ENCODE data around the gene GK2. TPM values are rescaled to one million over a fixed set of nuclear protein-coding genes. Genes with fewer than 3 reads are reported as not detected.

The GK2 gene
- polyA plus RNA-seq, 1 donor: not detected

DNA sequence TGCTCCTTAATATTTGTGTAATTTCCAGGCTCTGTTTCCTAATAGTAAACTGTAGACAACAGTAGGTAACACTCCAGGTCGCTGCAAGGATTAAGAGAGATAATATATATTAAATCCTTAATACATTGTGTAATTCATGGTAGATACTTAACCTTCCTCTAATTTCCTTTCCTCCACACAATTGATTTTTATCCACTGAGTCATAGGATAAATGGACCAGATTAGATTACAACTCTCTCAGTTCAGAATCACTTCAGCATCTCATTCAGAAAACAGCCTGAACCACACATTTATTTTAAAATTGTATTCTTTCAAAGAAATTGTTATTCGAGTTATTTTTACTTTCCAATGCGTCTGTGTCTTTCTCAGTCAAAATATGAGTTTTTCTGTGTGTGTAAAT, 17.1 kb downstream of the GK2 start:
- 100% methylated on average over 2 of the region's 3 CpGs for WGBS (ENCODE audit: insufficient coverage, low lambda C conversion rate)
- H3K27me3 ChIP-seq (ENCODE audit: control insufficient read depth, insufficient read depth, low read length): no peaks in the 10 kb centered on the region
- H3K27ac ChIP-seq (ENCODE audit: low read length): no peak overlapping the region
- no peaks in the 10 kb centered on the region for H3K4me1 ChIP-seq (ENCODE audit: control insufficient read depth, insufficient read depth, low read length)
- no peak for DNase-seq
- no peaks in the 10 kb centered on the region for H3K36me3 ChIP-seq (ENCODE audit: control insufficient read depth, insufficient read depth, low read length)
- H3K9me3 ChIP-seq (ENCODE audit: control insufficient read depth, low read depth, low read length): no peaks in the 10 kb centered on the region
- no peak overlapping the region for H3K4me3 ChIP-seq (ENCODE audit: low read length)

DNA sequence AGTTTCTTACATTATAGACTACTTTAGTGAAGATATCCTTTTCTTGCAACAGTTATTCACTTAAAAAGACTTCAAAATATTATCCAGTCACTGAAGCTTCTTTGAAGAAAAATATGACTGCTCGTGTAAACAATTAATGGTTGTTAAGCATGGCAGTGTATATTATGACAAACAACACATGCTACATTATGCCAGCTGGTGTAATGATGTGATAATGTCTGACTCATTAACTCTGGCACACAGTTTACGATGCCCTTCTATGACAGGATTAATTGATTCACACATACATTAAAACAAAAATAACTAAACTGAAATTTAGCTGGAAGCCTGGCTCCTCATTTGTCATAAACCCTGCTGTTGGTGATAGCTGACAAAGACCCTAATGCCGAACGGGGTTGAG, 22.4 kb downstream of the GK2 start:
- no peaks in the 10 kb centered on the region for H3K36me3 ChIP-seq (ENCODE audit: control insufficient read depth, insufficient read depth, low read length)
- no peaks in the 10 kb centered on the region for H3K27me3 ChIP-seq (ENCODE audit: control insufficient read depth, insufficient read depth, low read length)
- DNase-seq: no peak
- WGBS (ENCODE audit: insufficient coverage, low lambda C conversion rate): no CpG with 5 or more reads among the region's 4 CpGs
- no peak overlapping the region for H3K4me3 ChIP-seq (ENCODE audit: low read length)
- no peaks in the 10 kb centered on the region for H3K4me1 ChIP-seq (ENCODE audit: control insufficient read depth, insufficient read depth, low read length)
- H3K9me3 ChIP-seq (ENCODE audit: control insufficient read depth, low read depth, low read length): no peaks in the 10 kb centered on the region
- H3K27ac ChIP-seq (ENCODE audit: low read length): no peak overlapping the region

DNA sequence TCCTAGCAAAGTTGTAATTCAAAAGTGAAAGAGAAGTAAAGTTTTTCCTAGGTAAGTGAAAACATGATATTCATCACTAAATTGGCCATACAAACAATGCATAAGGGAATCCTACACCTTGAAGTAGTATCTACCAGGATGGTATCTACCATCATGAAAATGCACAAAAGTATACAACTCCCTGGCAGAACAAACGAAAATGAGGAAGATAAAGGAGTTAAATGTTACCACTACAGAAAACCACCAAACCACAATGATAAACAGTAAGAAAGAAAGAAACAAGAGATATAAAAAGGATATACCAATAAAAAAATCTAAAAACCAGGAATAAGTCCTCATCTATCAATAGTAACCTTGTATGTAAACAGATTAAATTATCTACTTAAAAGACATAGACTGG, 26.9 kb downstream of the GK2 start:
- DNase-seq: no peak
- Histone ChIP-seq H3K4me1 (ENCODE audit: control insufficient read depth, insufficient read depth, low read length) (no peaks in the 10 kb centered on the region), H3K4me3 (ENCODE audit: low read length) (no peak overlapping the region), H3K27me3 (ENCODE audit: control insufficient read depth, insufficient read depth, low read length) (no peaks in the 10 kb centered on the region), H3K9me3 (ENCODE audit: control insufficient read depth, low read depth, low read length) (no peaks in the 10 kb centered on the region), H3K36me3 (ENCODE audit: control insufficient read depth, insufficient read depth, low read length) (no peaks in the 10 kb centered on the region), H3K27ac (ENCODE audit: low read length) (no peak overlapping the region)
- WGBS (ENCODE audit: insufficient coverage, low lambda C conversion rate): no CpG with 5 or more reads among the region's 1 CpG

DNA sequence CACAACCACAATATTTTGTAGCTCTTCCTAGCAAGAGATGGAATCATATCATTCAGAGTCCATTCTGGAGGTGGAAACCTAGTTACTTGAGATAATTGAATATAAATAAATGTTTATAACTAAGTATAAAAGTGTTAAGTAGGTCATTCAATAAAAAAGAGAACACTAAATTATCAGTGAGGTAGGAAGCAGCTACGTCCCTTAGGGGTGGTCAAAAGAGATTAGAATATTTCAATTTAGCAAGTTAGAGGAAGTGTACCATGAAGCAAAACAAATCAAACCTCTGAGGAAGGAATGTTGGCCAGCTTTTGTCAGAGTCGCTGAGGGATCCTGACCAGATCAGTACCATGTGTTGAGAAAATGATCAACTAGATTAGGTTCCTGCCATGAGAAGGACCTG, 38.0 kb downstream of the GK2 start:
- H3K27me3 ChIP-seq (ENCODE audit: control insufficient read depth, insufficient read depth, low read length): no peaks in the 10 kb centered on the region
- H3K4me1 ChIP-seq (ENCODE audit: control insufficient read depth, insufficient read depth, low read length): no peaks in the 10 kb centered on the region
- WGBS (ENCODE audit: insufficient coverage, low lambda C conversion rate): 86% methylated on average over 1 of the region's 2 CpGs
- no peaks in the 10 kb centered on the region for H3K36me3 ChIP-seq (ENCODE audit: control insufficient read depth, insufficient read depth, low read length)
- H3K27ac ChIP-seq (ENCODE audit: low read length): no peak overlapping the region
- no peaks in the 10 kb centered on the region for H3K9me3 ChIP-seq (ENCODE audit: control insufficient read depth, low read depth, low read length)
- DNase-seq: no peak
- no peak overlapping the region for H3K4me3 ChIP-seq (ENCODE audit: low read length)

DNA sequence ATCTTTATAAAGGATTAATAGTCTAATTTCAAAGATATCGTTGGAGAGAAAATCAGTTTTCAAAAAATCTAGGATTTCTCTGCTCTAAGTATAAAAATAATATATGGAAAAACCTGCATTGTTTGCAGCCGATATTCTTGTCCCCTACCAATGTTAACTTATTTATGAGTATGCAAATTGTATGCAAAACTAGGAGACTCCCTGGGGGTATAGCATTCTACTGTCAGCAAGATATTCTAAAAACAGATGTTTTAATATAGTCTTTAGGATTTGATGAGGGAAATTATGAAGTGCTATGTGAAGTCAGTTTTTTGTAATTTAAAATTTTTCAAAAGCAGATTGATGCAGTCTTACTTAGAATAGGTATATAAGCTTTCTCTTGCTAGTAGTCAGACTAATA, 40.9 kb downstream of the GK2 start:
- H3K27ac ChIP-seq (ENCODE audit: low read length): no peak overlapping the region
- H3K9me3 ChIP-seq (ENCODE audit: control insufficient read depth, low read depth, low read length): no peaks in the 10 kb centered on the region
- H3K27me3 ChIP-seq (ENCODE audit: control insufficient read depth, insufficient read depth, low read length): no peaks in the 10 kb centered on the region
- WGBS (ENCODE audit: insufficient coverage, low lambda C conversion rate): 100% methylated on average over 2 of the region's 2 CpGs
- no peaks in the 10 kb centered on the region for H3K4me1 ChIP-seq (ENCODE audit: control insufficient read depth, insufficient read depth, low read length)
- H3K36me3 ChIP-seq (ENCODE audit: control insufficient read depth, insufficient read depth, low read length): no peaks in the 10 kb centered on the region
- no peak for DNase-seq
- H3K4me3 ChIP-seq (ENCODE audit: low read length): no peak overlapping the region

DNA sequence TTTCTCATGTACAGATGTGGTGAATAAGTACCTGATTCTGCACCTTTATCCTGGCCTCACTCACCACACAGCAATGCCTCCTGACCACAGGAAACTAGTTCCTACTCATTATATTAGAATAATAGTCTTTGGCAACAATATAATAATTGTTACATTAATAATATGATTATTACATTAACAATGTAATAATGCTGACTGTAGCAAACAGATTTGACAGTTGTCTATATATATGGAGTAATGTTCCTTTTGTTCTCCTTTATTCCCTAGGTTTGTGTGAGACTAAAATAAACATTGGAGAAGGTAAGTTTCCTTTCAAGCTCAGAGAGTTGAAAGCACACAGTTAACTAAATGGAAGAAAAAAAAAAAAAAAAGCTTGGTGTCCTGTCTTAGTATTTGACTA, 41.6 kb downstream of the GK2 start:
- no peak for DNase-seq
- Histone ChIP-seq H3K4me3 (ENCODE audit: low read length) (no peak overlapping the region), H3K27ac (ENCODE audit: low read length) (no peak overlapping the region), H3K4me1 (ENCODE audit: control insufficient read depth, insufficient read depth, low read length) (no peaks in the 10 kb centered on the region), H3K36me3 (ENCODE audit: control insufficient read depth, insufficient read depth, low read length) (no peaks in the 10 kb centered on the region), H3K9me3 (ENCODE audit: control insufficient read depth, low read depth, low read length) (no peaks in the 10 kb centered on the region), H3K27me3 (ENCODE audit: control insufficient read depth, insufficient read depth, low read length) (no peaks in the 10 kb centered on the region)

DNA sequence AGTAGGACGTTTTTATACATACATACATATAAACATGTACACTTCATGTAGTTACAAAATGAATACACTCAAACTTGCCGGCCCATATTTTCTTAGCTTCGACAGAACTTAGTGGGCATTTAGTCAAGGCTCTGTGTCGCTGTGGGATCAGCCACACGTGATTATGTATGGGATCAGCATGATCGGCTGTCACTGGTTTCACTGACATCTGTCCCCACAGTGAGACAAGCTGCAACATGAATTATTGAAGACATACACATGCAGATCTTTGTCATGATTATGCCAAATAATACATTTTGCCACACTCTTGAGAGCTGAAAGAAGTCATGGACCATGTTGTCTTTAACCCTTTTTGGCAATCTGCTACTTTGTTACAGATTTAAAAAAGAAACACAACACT, 44.0 kb downstream of the GK2 start:
- no CpG with 5 or more reads among the region's 6 CpGs for WGBS (ENCODE audit: insufficient coverage, low lambda C conversion rate)
- H3K9me3 ChIP-seq (ENCODE audit: control insufficient read depth, low read depth, low read length): no peaks in the 10 kb centered on the region

DNA sequence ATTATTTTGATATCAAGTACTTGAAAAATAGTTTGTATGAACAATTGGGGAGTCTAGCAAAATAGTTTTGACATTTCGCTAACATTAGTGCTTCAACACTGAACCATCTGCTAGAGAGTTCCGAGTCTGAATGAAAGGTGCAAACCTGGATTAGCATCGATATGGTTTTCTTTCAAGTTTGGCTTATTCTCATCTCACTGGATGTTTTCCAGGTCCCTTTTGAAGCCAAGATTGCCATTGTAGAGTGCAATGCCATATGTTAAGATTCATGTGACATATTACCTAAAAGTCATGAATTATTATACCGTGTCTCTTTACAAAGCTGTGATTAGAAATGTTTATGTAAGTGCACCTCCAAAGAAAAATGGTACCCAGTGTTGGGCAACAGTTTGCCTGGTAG, 45.4 kb downstream of the GK2 start:
- Histone ChIP-seq H3K4me1 (ENCODE audit: control insufficient read depth, insufficient read depth, low read length) (no peaks in the 10 kb centered on the region), H3K27me3 (ENCODE audit: control insufficient read depth, insufficient read depth, low read length) (no peaks in the 10 kb centered on the region), H3K4me3 (ENCODE audit: low read length) (no peak overlapping the region), H3K27ac (ENCODE audit: low read length) (no peak overlapping the region), H3K9me3 (ENCODE audit: control insufficient read depth, low read depth, low read length) (no peaks in the 10 kb centered on the region), H3K36me3 (ENCODE audit: control insufficient read depth, insufficient read depth, low read length) (no peaks in the 10 kb centered on the region)
- no peak for DNase-seq
- 90% methylated on average over 2 of the region's 4 CpGs for WGBS (ENCODE audit: insufficient coverage, low lambda C conversion rate)

More for the DNA sequence above, 44.0 kb downstream of the GK2 start:
- H3K27ac ChIP-seq (ENCODE audit: low read length): no peak overlapping the region
- no peaks in the 10 kb centered on the region for H3K27me3 ChIP-seq (ENCODE audit: control insufficient read depth, insufficient read depth, low read length)
- no peaks in the 10 kb centered on the region for H3K36me3 ChIP-seq (ENCODE audit: control insufficient read depth, insufficient read depth, low read length)
- H3K4me3 ChIP-seq (ENCODE audit: low read length): no peak overlapping the region
- H3K4me1 ChIP-seq (ENCODE audit: control insufficient read depth, insufficient read depth, low read length): no peaks in the 10 kb centered on the region
- DNase-seq: no peak

DNA sequence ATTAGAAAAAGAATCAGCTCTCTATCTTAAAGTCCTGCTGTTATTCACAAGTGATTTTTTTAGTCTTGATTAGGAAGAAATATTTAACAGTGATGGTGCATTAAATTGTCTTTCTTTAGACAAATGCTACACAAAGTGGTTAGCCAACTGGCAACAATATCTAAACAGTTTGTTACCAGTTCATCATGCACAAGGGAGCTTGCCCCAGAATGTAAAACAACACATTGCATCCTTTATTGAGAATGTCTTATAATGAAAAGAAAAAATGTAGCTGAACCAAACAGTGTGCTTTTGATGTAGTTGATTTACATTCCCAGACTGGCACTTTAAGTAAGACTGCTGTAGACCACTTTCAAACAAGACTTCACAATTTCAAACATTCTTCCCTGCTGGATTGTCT, 48.0 kb downstream of the GK2 start:
- Histone ChIP-seq H3K9me3 (ENCODE audit: control insufficient read depth, low read depth, low read length) (no peaks in the 10 kb centered on the region), H3K4me3 (ENCODE audit: low read length) (no peak overlapping the region), H3K27ac (ENCODE audit: low read length) (no peak overlapping the region), H3K4me1 (ENCODE audit: control insufficient read depth, insufficient read depth, low read length) (no peaks in the 10 kb centered on the region), H3K27me3 (ENCODE audit: control insufficient read depth, insufficient read depth, low read length) (no peaks in the 10 kb centered on the region), H3K36me3 (ENCODE audit: control insufficient read depth, insufficient read depth, low read length) (no peaks in the 10 kb centered on the region)
- DNase-seq: no peak

DNA sequence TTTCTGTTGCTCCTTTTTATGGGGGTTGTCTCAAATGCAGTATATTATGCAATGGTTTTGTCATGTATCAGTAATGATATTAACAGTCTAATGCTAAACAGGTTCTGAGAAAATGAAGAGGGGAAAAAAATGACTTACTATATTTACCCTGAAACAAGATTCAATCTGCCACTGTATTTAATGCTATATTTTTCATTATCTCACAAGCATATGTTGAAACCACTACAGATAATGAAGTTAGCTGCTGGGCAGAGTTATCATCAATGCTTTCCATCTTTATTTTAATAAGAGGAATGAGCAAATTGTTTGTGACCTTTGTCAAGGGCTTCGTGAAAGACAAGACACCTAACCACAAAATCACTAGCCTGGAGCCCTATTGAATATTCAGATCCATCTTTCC, 49.6 kb downstream of the GK2 start:
- Histone ChIP-seq H3K27me3 (ENCODE audit: control insufficient read depth, insufficient read depth, low read length) (no peaks in the 10 kb centered on the region), H3K27ac (ENCODE audit: low read length) (no peak overlapping the region), H3K36me3 (ENCODE audit: control insufficient read depth, insufficient read depth, low read length) (no peaks in the 10 kb centered on the region), H3K4me3 (ENCODE audit: low read length) (no peak overlapping the region), H3K9me3 (ENCODE audit: control insufficient read depth, low read depth, low read length) (no peaks in the 10 kb centered on the region), H3K4me1 (ENCODE audit: control insufficient read depth, insufficient read depth, low read length) (no peaks in the 10 kb centered on the region)
- WGBS (ENCODE audit: insufficient coverage, low lambda C conversion rate): no CpG with 5 or more reads among the region's 1 CpG
- no peak for DNase-seq

DNA sequence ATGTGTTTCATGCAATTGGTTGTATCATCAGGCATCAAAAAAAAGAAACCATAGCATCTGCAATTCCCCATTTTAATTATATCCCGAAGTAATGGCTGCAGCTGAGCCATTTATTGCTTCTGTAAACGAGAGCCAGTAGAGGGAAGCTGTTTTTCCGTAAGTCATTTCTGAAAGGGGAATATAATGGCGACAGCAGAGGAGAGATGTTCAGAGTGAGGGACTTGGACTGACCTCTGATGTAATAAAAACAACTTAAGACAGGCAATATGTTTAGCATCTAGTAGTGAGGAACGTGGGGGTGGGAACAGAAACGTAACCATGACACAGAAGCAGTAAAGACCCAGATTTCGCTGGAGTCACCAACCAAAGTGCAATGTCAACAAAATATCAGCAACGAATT, 50.7 kb downstream of the GK2 start:
- no peak for DNase-seq
- H3K36me3 ChIP-seq (ENCODE audit: control insufficient read depth, insufficient read depth, low read length): no peaks in the 10 kb centered on the region
- no peaks in the 10 kb centered on the region for H3K9me3 ChIP-seq (ENCODE audit: control insufficient read depth, low read depth, low read length)
- no peak overlapping the region for H3K27ac ChIP-seq (ENCODE audit: low read length)
- H3K4me3 ChIP-seq (ENCODE audit: low read length): no peak overlapping the region
- no peaks in the 10 kb centered on the region for H3K4me1 ChIP-seq (ENCODE audit: control insufficient read depth, insufficient read depth, low read length)
- 77% methylated on average over 3 of the region's 8 CpGs for WGBS (ENCODE audit: insufficient coverage, low lambda C conversion rate)
- H3K27me3 ChIP-seq (ENCODE audit: control insufficient read depth, insufficient read depth, low read length): no peaks in the 10 kb centered on the region

Data from large intestine (tissue), 3 donors.